B cell (primary cell): Measurements from ENCODE around the gene EIF2D.

Source experiments
- EZH2 ChIP-seq: IDR thresholded peaks from 2 replicates; pipeline ENCODE4 v1.6.1; 2012; ENCODE audit warnings: borderline replicate concordance, low read depth, mild to moderate bottlenecking, moderate library complexity, low read length; ENCODE audit not compliant: insufficient read depth, poor library complexity, severe bottlenecking
- TF ChIP-seq, protein P1 (sequence below): fragments of 200-600 bp; IDR thresholded peaks from one replicate; pipeline ENCODE4 v1.8.0; 2022; ENCODE audit warnings: antibody characterized with exemption, mild to moderate bottlenecking

- TF ChIP-seq, protein P1, sequence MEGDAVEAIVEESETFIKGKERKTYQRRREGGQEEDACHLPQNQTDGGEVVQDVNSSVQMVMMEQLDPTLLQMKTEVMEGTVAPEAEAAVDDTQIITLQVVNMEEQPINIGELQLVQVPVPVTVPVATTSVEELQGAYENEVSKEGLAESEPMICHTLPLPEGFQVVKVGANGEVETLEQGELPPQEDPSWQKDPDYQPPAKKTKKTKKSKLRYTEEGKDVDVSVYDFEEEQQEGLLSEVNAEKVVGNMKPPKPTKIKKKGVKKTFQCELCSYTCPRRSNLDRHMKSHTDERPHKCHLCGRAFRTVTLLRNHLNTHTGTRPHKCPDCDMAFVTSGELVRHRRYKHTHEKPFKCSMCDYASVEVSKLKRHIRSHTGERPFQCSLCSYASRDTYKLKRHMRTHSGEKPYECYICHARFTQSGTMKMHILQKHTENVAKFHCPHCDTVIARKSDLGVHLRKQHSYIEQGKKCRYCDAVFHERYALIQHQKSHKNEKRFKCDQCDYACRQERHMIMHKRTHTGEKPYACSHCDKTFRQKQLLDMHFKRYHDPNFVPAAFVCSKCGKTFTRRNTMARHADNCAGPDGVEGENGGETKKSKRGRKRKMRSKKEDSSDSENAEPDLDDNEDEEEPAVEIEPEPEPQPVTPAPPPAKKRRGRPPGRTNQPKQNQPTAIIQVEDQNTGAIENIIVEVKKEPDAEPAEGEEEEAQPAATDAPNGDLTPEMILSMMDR, result no peak
- TF ChIP-seq EZH2, result no peak
These were observed 39.4 kb downstream of the EIF2D start for GRCh38 chr1:206572835-206573234.
